IPS-NIHi11 (cell line): ENCODE measurements around the gene BCAS2.
"Not testable (repeated sequence)": the region's sequence is repeated elsewhere in the genome, so short reads cannot be mapped to it uniquely, and the experiment has no call there.

ENCODE experiments used
- DNase-seq: peaks from one replicate; pipeline ENCODE4 v3.0.0; 2012; ENCODE audit warnings: mixed read lengths, low spot score

The BCAS2 gene

GRCh38 chr1:114581335-114582287, at the start of gene BCAS2:
Gene BCAS2, minus strand, starts transcription at chr1:114581615. Its CDS starts 24 bp downstream, at chr1:114581591.
- DNase-seq, result peak; percentile 95

GRCh38 chr1:114627107-114627506, 45.7 kb upstream of the BCAS2 start:
- no peak for DNase-seq

DNA sequence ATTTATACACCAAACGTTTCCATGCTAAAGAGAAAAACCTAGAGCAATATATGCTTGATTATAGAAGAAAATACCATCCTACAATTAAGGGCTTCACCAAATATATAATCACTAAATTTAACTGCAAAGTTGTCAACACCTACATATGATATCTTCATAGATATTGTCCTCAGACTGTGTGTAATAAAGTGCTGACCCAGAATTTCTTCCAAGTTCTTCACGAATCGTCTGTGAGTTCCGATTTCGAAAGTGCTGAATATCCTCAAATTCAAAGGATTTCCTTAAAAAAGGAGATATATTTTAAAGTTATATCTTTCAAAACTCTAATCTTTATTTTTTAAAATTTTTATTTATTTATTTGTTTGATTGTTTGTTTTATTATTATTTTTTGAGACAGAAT, 41.9 kb upstream of the BCAS2 start:
- no peak for DNase-seq

DNA sequence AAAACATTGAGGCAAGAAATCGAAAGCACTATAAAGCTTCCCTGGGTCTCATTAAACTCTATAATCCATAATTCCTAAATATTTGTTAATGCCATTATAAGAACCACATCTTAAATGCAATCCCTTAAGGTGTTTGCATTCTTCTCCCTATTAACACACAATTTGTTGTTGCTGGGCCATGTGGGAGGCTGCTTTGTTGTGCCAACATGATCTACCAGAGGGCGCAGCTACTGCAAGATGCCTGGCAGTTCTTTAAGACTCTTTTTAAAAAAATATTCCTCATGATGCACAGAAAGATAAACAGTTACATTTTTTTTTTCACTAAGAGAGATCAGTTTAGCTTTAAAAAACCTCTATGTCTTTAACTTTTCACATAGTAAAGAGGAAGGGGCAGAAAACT, 39.0 kb upstream of the BCAS2 start:
- no peak for DNase-seq

DNA sequence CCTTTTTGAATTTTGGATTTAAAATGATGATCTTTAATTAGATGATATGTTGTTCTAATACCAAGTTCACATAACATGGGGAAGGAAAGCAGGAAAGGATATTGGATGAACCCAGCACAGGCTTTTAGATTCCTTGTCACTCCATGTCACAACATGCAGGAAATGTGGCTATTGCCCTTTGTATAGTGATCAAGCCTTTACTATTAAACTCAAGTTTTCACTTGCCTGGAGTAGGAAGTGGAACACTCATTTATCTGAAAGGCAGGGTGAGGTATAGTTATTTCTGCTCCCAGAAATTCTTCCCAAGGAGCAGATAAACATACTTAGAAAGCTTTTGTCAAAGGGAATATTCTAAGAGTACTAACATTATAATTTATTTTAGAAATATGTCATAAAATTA, 37.2 kb upstream of the BCAS2 start:
- DNase-seq, result no peak

- no peak for DNase-seq
Observed at GRCh38 chr1:114610546-114611245, 29.3 kb upstream of the BCAS2 start.

- no peak for DNase-seq
Observed at GRCh38 chr1:114609826-114610225, 28.4 kb upstream of the BCAS2 start.

GRCh38 chr1:114609026-114609425, 27.6 kb upstream of the BCAS2 start:
- DNase-seq, result no peak

GRCh38 chr1:114607223-114607622, 25.8 kb upstream of the BCAS2 start:
- DNase-seq, result no peak

- DNase-seq, result no peak
Observed at GRCh38 chr1:114597949-114598348, 16.5 kb upstream of the BCAS2 start.

- DNase-seq, result no peak
Observed at GRCh38 chr1:114595602-114596001, 14.2 kb upstream of the BCAS2 start.

GRCh38 chr1:114594046-114594445, 12.6 kb upstream of the BCAS2 start:
- no peak for DNase-seq

DNA sequence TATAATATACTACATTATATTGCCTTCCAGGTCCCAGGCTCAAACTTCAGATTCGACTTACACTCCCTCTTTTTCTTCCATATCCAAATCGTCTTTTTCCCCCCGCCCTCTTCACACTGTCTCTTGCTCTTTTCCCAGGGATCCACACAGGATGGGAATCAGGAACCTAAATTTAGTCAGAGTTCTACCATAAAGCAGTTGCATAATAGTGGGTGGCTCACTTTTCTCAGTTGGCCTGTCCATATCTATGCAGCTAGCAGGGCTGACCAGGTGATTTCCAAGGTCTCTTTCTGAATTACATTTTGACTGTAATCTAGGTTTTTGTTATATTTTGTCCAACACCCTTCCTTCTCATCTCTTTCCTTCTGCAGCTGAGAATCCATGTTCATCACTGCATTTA, 7.7 kb upstream of the BCAS2 start:
- DNase-seq, result no peak

- no peak for DNase-seq
Observed at GRCh38 chr1:114588196-114588689, 6.8 kb upstream of the BCAS2 start.

DNA sequence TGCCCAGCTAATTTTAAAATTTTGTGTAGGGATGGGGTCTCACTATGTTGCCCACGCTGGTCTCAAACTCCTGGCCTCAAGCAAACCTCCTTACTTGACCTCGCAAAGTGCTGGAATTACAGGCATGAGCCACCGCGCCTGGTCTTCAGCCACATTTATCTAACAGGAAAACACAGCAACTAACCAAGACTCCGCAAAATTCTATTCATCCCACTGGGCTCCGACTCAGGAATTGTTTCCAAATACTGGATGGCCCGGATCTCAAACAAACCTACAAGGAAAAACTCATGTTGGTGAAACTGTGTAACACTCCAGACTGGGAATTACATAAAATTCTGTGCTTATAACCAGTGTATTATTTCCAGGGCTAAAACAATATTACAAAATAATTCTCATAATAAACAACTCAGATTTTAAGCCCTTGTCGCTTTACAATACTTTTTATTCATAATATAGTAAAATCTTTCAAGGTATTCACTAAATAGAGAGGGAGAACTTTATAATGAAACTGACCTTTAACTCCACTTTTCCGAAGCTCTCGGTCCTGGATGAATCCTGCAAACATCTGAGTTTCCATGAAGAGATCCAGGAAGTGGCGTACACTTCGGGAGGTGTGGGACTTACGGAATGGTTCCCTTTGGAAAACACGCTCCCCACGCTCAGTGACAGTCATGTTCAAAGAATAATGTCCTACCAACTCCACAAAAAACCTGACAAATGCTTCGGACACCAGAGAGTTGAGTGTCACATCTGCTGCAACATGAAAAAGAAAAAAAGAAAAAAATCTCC, 6.0 kb upstream of the BCAS2 start:
- DNase-seq, result no peak

GRCh38 chr1:114586513-114587047, 5.2 kb upstream of the BCAS2 start:
- DNase-seq, result no peak

GRCh38 chr1:114585231-114585630, 3.8 kb upstream of the BCAS2 start:
- no peak for DNase-seq

DNA sequence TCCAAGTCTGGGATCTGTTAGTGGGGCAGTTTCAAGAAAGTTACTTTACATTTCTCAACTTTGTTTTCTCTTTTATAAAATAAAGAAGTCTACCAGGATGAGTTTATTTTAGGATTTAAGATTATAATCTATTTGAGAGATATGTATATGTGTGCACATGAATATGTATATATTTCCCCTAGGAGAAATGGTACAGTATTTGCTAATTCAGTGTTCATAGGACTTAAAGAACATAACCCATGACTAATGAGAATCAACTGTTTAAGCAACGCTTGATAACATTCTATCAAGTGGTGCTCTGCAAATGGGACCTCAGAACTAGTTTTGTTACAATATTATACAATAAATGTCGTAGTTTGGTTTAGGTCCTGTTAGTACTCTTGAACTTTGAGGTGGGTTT, 7.0 kb downstream of the BCAS2 start:
- DNase-seq, result no peak

GRCh38 chr1:114564141-114564540, 17.3 kb downstream of the BCAS2 start:
- no peak for DNase-seq

DNA sequence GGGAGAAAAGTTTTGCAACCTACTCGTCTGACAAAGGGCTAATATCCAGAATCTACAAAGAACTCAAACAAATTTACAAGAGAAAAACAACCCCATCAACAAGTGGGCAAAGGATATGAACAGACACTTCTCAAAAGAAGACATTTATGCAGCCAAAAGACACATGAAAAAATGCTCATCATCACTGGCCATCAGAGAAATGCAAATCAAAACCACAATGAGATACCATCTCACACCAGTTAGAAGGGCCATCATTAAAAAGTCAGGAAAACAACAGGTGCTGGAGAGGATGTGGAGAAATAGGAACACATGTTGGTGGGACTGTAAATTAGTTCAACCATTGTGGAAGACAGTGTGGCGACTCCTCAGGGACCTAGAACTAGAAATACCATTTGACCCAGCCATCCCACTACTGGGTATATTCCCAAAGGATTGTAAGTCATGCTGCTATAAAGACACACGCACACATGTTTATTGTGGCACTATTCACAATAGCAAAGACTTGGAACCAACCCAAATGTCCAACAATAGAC, 18.4 kb downstream of the BCAS2 start:
- not testable (repeated sequence) for DNase-seq

GRCh38 chr1:114561333-114561732, 20.1 kb downstream of the BCAS2 start:
- no peak for DNase-seq

- no peak for DNase-seq
Observed at GRCh38 chr1:114559356-114559755, 22.1 kb downstream of the BCAS2 start.
